ENCODE measurements around the gene GPRC6A. TPM values are rescaled to one million over a fixed set of nuclear protein-coding genes. Genes with fewer than 3 reads are reported as not detected.

GPRC6A gene
- total RNA-seq, 1 experiment from 2014 or later: not detected

DNA sequence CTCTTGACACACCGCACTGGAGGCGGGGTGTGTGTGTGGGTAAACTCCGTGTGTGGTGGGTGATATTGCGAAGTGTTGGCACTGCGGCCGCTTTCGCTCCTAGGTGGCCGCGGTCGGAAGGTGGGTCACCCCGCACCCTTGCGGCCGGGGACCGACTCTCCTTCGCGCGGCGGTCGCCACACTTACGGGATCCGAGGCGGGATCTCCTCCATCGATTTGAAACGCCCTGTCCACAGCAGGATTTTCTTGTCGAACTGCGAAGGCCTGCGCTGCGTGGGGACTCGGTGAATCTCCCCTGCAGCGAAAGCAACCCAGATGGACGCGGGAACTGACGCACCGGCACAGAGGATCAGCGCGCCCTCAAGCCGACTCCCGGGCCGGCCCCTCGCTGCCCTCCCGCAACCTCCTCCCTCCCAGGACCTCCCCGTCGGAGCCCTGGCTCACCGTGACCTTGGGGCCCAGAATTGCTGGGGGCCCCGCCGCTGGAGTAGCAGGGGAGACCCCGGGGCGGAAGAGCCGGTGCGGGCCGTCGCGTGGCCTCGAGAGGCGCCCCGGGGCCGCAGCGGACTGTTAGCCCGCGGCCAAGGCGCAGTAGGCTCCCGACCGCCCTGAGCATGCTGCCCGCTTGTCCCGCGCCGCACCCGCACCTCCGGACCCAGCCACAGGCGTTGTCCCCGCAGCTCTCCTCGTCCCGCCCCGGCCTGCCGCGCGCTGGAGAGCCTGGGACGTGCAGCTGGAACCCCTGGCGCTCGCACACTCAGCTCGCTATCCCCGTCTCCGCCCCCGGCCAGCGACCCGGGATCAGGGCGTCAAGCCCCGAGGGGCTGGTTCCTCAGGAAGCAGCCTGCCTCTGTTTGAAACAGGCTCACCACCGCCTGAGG, 63.7 kb downstream of the GPRC6A start, which contains the start of gene FAM162B:
Gene FAM162B (minus strand): TSS at position 759 of the 881 bp plus-strand sequence. CDS start 143 bp downstream, at position 616.
- intact Hi-C loops (cut with micrococcal nuclease; ENCODE audit: unreplicated experiment): no loop called here
- ChIA-PET CTCF (interaction anchor here (0.7 kb wide), 1 partner anchor 547 kb away, joined by 7 read pairs; no protein-coding TSS in a partner anchor), POLR2A (ENCODE audit: low non-redundant PET) (no interaction called here)
- Histone ChIP-seq H3K4me3 (ENCODE audit: low read depth, low read length, poor library complexity, severe bottlenecking) (peak within 1 kb of the TSS; percentile 49), H3K4me1 (ENCODE audit: insufficient read depth, low read length, poor library complexity, severe bottlenecking) (peaks cover 8% of the 10 kb centered on the region), H3K36me3 (ENCODE audit: insufficient read depth, low read length, poor library complexity, severe bottlenecking) (no peaks in the 10 kb centered on the region), H3K27ac (ENCODE audit: low read depth, low read length, poor library complexity, severe bottlenecking) (no peak within 1 kb of the TSS), H3K9me3 (ENCODE audit: low read depth, low read length, poor library complexity, severe bottlenecking) (no peaks in the 10 kb centered on the region), H3K27me3 (replicated peaks; ENCODE audit: insufficient read depth, low read depth, low read length, poor library complexity) (no peaks in the 10 kb centered on the region)
- no TSS peak for BruUV-seq (replicated peaks)
- peak; percentile 53 for DNase-seq (ENCODE audit: low spot score)
- TF ChIP-seq EZH2 (IDR thresholded peaks at IDR 0.05; ENCODE audit: borderline replicate concordance, low read depth, low read length, poor library complexity, severe bottlenecking): no peak
- TF ChIP-seq, protein P1, sequence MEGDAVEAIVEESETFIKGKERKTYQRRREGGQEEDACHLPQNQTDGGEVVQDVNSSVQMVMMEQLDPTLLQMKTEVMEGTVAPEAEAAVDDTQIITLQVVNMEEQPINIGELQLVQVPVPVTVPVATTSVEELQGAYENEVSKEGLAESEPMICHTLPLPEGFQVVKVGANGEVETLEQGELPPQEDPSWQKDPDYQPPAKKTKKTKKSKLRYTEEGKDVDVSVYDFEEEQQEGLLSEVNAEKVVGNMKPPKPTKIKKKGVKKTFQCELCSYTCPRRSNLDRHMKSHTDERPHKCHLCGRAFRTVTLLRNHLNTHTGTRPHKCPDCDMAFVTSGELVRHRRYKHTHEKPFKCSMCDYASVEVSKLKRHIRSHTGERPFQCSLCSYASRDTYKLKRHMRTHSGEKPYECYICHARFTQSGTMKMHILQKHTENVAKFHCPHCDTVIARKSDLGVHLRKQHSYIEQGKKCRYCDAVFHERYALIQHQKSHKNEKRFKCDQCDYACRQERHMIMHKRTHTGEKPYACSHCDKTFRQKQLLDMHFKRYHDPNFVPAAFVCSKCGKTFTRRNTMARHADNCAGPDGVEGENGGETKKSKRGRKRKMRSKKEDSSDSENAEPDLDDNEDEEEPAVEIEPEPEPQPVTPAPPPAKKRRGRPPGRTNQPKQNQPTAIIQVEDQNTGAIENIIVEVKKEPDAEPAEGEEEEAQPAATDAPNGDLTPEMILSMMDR (conservative IDR thresholded peaks at IDR 0.05; ENCODE audit: low read depth, low read length): no peak

DNA sequence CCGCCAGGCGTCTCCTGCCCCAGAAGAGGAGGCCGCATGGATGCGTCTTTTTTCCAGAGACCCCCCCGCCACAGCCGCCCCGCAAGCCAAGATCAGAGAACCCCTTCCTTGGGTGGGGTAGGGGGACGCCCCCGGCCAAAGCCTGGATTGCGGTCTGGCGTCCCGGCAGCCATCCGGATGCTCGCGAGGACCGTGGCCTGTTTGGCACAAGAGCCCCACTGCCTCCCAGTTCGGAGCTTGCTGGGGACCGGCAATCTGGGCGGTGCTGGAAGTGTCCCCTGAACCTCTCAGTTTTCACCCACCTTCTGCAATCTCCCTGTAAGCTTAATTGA, 64.3 kb downstream of the GPRC6A start:
- no peaks in the 10 kb centered on the region for H3K27me3 ChIP-seq (replicated peaks; ENCODE audit: insufficient read depth, low read depth, low read length, poor library complexity)
- H3K27ac ChIP-seq (ENCODE audit: low read depth, low read length, poor library complexity, severe bottlenecking): no peak overlapping the region
- H3K4me1 ChIP-seq (ENCODE audit: insufficient read depth, low read length, poor library complexity, severe bottlenecking): peaks cover 8% of the 10 kb centered on the region
- intact Hi-C loops (cut with micrococcal nuclease; ENCODE audit: unreplicated experiment): no loop called here
- H3K36me3 ChIP-seq (ENCODE audit: insufficient read depth, low read length, poor library complexity, severe bottlenecking): no peaks in the 10 kb centered on the region
- TF ChIP-seq, protein P1 (conservative IDR thresholded peaks at IDR 0.05; ENCODE audit: low read depth, low read length): no peak
- TF ChIP-seq EZH2 (IDR thresholded peaks at IDR 0.05; ENCODE audit: borderline replicate concordance, low read depth, low read length, poor library complexity, severe bottlenecking): no peak
- no TSS peak for BruUV-seq (replicated peaks)
- H3K4me3 ChIP-seq (ENCODE audit: low read depth, low read length, poor library complexity, severe bottlenecking): peak overlapping the region; percentile 49
- no peaks in the 10 kb centered on the region for H3K9me3 ChIP-seq (ENCODE audit: low read depth, low read length, poor library complexity, severe bottlenecking)
- ChIA-PET CTCF (no interaction called here), POLR2A (ENCODE audit: low non-redundant PET) (no interaction called here)
- DNase-seq (ENCODE audit: low spot score): no peak

DNA sequence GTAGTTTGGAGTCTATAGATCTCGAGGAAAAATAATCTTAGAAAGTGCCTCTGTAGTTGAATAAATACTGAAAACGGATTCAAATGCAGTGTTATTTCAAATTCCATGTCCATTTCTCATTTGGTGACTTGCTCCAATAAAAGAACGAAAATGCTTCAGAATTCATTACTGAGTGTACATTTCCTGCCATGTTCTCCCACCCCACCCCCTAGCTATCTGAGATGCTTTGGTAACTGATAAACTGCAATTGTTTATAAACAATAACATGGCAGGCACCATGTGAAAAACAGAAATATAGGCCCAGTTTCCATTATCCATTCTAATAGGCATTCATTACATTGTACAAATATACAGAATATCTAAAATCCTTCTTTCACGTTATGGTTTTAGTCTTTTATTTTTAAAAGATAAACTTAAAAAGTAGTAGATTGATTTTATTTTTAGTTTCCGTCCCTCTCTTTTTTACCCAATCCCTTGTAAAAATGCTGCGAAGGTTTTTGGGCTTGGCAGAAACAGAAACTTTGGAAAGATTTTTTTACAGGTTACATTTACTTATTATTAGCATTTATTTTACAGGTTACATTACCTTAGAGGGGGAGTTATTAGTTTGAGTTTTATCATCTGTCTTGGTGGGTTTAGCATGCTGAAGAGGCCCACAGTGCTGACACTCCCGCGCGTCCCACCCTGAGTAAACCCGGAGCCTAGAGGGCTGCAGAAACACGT, 64.8 kb downstream of the GPRC6A start:
- intact Hi-C loops (cut with micrococcal nuclease; ENCODE audit: unreplicated experiment): no loop called here

More for the DNA sequence above, 64.8 kb downstream of the GPRC6A start:
- Histone ChIP-seq H3K4me1 (ENCODE audit: insufficient read depth, low read length, poor library complexity, severe bottlenecking) (peaks cover 8% of the 10 kb centered on the region), H3K27ac (ENCODE audit: low read depth, low read length, poor library complexity, severe bottlenecking) (no peak overlapping the region), H3K4me3 (ENCODE audit: low read depth, low read length, poor library complexity, severe bottlenecking) (no peak overlapping the region), H3K27me3 (replicated peaks; ENCODE audit: insufficient read depth, low read depth, low read length, poor library complexity) (no peaks in the 10 kb centered on the region), H3K36me3 (ENCODE audit: insufficient read depth, low read length, poor library complexity, severe bottlenecking) (no peaks in the 10 kb centered on the region), H3K9me3 (ENCODE audit: low read depth, low read length, poor library complexity, severe bottlenecking) (no peaks in the 10 kb centered on the region)
- no peak for TF ChIP-seq EZH2 (IDR thresholded peaks at IDR 0.05; ENCODE audit: borderline replicate concordance, low read depth, low read length, poor library complexity, severe bottlenecking)
- TF ChIP-seq, protein P1 (conservative IDR thresholded peaks at IDR 0.05; ENCODE audit: low read depth, low read length): no peak
- no TSS peak for BruUV-seq (replicated peaks)
- DNase-seq (ENCODE audit: low spot score): no peak
- ChIA-PET CTCF (no interaction called here), POLR2A (ENCODE audit: low non-redundant PET) (no interaction called here)

Measured in A673 (cell line).